Thoracic aorta (tissue), 2 donors: ENCODE results near the gene AP4B1. TPM values are rescaled to one million over a fixed set of nuclear protein-coding genes. Genes with fewer than 3 reads are reported as not detected.

Experiments
- ATAC-seq: fragments of 150-250 bp; one replicate; pipeline ENCODE4 v1.8.0; 2017; ENCODE audit warnings: low read depth; ENCODE audit not compliant: insufficient number of reproducible peaks, low FRiP score
- DNase-seq: peaks from one replicate; pipeline ENCODE4 v3.0.0-alpha.2; 2020; ENCODE audit warnings: low spot score
- H3K27ac ChIP-seq, 2 donors: fragments of 200-600 bp; sonication (generic); 1 replicate in 1 of 2; 2 replicates in 1 of 2; pipeline ENCODE4 v1.5.1; 2016; ENCODE audit warnings: mild to moderate bottlenecking in 2 of 2, moderate library complexity in 2 of 2
- H3K27me3 ChIP-seq: fragments of 200-600 bp; sonication (generic); replicated peaks from 2 replicates; pipeline ENCODE4 v1.6.0; 2016; ENCODE audit warnings: mild to moderate bottlenecking; ENCODE audit not compliant: insufficient read depth
- H3K36me3 ChIP-seq: fragments of 200-600 bp; sonication (generic); one replicate; pipeline ENCODE4 v1.5.1; 2016
- H3K4me1 ChIP-seq, 2 donors: fragments of 200-600 bp; sonication (generic); 1 replicate in 1 of 2; 2 replicates in 1 of 2; pipeline versions ENCODE4 v1.5.1 to v1.6.0; 2016; ENCODE audit warnings: low read depth in 2 of 2, mild to moderate bottlenecking in 1 of 2; ENCODE audit not compliant: control insufficient read depth in 1 of 2
- H3K4me3 ChIP-seq: fragments of 200-600 bp; sonication (generic); 2 replicates; pipeline ENCODE4 v1.5.1; 2016; ENCODE audit warnings: mild to moderate bottlenecking
- H3K9me3 ChIP-seq: fragments of 200-600 bp; sonication (generic); 2 replicates; pipeline ENCODE4 v1.5.1; 2016
- CTCF ChIP-seq: fragments of 200-600 bp; sonication (generic); IDR thresholded peaks from one replicate; pipeline ENCODE4 v1.5.1; 2019; ENCODE audit warnings: antibody characterized with exemption
- total RNA-seq, 2 donors: library from RNA; depleted of rRNA; stranded (reverse); fragments of >200 nt; gene quantifications; one replicate each; pipeline versions ENCODE4 v1.1.0 to v1.2.3, GENCODE V29; 2016

AP4B1 gene
- total RNA-seq, 2 donors from 2014 or later = 7.0 to 47.2 TPM

GRCh38 chr1:113913887-113914664 is 9.5 kb upstream of the AP4B1 start:
- Histone ChIP-seq H3K9me3 (no peaks in the 10 kb centered on the region), H3K27me3 (no peaks in the 10 kb centered on the region), H3K36me3 (peaks cover 11% of the 10 kb centered on the region), H3K4me3 (no peak overlapping the region), H3K27ac (no peak overlapping the region), H3K4me1 (peaks cover 13 to 16% of the 10 kb centered on the region in 2 donors)
- no peak for TF ChIP-seq CTCF
- ATAC-seq (no peak), DNase-seq (no peak)

GRCh38 chr1:113913312-113913668 is 8.7 kb upstream of the AP4B1 start:
- H3K4me3 ChIP-seq = no peak overlapping the region
- peaks cover 13 to 16% of the 10 kb centered on the region in 2 donors for H3K4me1 ChIP-seq
- no peak for TF ChIP-seq CTCF
- DNase-seq = no peak
- no peaks in the 10 kb centered on the region for H3K9me3 ChIP-seq
- H3K27me3 ChIP-seq = no peaks in the 10 kb centered on the region
- ATAC-seq = no peak
- peaks cover 11% of the 10 kb centered on the region for H3K36me3 ChIP-seq
- peak overlapping the region; percentile 50 to 54 for H3K27ac ChIP-seq

GRCh38 chr1:113912594-113913311 is 8.2 kb upstream of the AP4B1 start:
- H3K27ac ChIP-seq = peak overlapping the region; percentile 50 to 54
- no peak overlapping the region for H3K4me3 ChIP-seq
- peaks cover 13 to 16% of the 10 kb centered on the region in 2 donors for H3K4me1 ChIP-seq
- H3K36me3 ChIP-seq = peaks cover 11% of the 10 kb centered on the region
- TF ChIP-seq CTCF = no peak
- ATAC-seq (no peak), DNase-seq (no peak)
- H3K27me3 ChIP-seq = no peaks in the 10 kb centered on the region
- no peaks in the 10 kb centered on the region for H3K9me3 ChIP-seq

GRCh38 chr1:113905435-113905861 is 849 bp upstream of the AP4B1 start:
- Histone ChIP-seq H3K9me3 (no peaks in the 10 kb centered on the region), H3K27ac (peak overlapping the region; percentile 68 to 85), H3K36me3 (peaks cover 2% of the 10 kb centered on the region), H3K4me3 (peak overlapping the region; percentile 81), H3K4me1 (peaks cover 7 to 28% of the 10 kb centered on the region in 2 donors), H3K27me3 (no peaks in the 10 kb centered on the region)
- TF ChIP-seq CTCF = no peak
- DNase-seq (no peak), ATAC-seq (no peak)

- no peak for ATAC-seq
- no peaks in the 10 kb centered on the region for H3K27me3 ChIP-seq
Measured at GRCh38 chr1:113904293-113904673, 316 bp downstream of the AP4B1 start.

More at GRCh38 chr1:113904293-113904673, 316 bp downstream of the AP4B1 start:
- Histone ChIP-seq H3K27ac (peak overlapping the region; percentile 85 to 91), H3K4me1 (peaks cover 7 to 33% of the 10 kb centered on the region in 2 donors), H3K4me3 (peak overlapping the region; percentile 81), H3K9me3 (no peaks in the 10 kb centered on the region), H3K36me3 (peaks cover 5% of the 10 kb centered on the region)
- TF ChIP-seq CTCF = no peak
- DNase-seq = no peak
